Stimulated activated naive B cell treated with anti-CD40 and anti-IgM and Interleukin-4, amounts not matched to agents 10 μg/mL and 1 μg/mL and 100 μg/mL, for 72 hours (primary cell): ENCODE results near the gene FNDC3B.

Experiments
- ATAC-seq, 2 donors: fragments of 150-1000 bp; cut with Tn5 transposase; replicated peaks; 2 replicates each; pipeline ENCODE4 v1.10.0; 2021; ENCODE audit warnings: moderate library complexity in 1 of 2
- DNase-seq: peaks from one replicate; pipeline ENCODE4 v3.0.0; 2021
- H3K27ac Mint-ChIP-seq: one replicate; pipeline ENCODE4 v1.8.0; 2022; ENCODE audit warnings: mild to moderate bottlenecking, mixed read lengths
- H3K27me3 Mint-ChIP-seq, 2 donors: one replicate each; pipeline ENCODE4 v1.8.0; 2022; ENCODE audit warnings: mixed read lengths in 2 of 2
- H3K36me3 Mint-ChIP-seq, 2 donors: one replicate each; pipeline ENCODE4 v1.8.0; 2022; ENCODE audit warnings: mixed read lengths in 2 of 2, mild to moderate bottlenecking in 1 of 2
- H3K4me1 Mint-ChIP-seq, 2 donors: one replicate each; pipeline ENCODE4 v1.8.0; 2022; ENCODE audit warnings: mixed read lengths in 2 of 2, mild to moderate bottlenecking in 1 of 2
- H3K4me3 Mint-ChIP-seq, 2 donors: one replicate each; pipeline ENCODE4 v1.8.0; 2022; ENCODE audit warnings: mild to moderate bottlenecking in 2 of 2, mixed read lengths in 2 of 2, moderate library complexity in 1 of 2
- H3K9me3 Mint-ChIP-seq, 2 donors: one replicate each; pipeline ENCODE4 v1.8.0; 2022; ENCODE audit warnings: mixed read lengths in 2 of 2, mild to moderate bottlenecking in 1 of 2

Gene FNDC3B

DNA sequence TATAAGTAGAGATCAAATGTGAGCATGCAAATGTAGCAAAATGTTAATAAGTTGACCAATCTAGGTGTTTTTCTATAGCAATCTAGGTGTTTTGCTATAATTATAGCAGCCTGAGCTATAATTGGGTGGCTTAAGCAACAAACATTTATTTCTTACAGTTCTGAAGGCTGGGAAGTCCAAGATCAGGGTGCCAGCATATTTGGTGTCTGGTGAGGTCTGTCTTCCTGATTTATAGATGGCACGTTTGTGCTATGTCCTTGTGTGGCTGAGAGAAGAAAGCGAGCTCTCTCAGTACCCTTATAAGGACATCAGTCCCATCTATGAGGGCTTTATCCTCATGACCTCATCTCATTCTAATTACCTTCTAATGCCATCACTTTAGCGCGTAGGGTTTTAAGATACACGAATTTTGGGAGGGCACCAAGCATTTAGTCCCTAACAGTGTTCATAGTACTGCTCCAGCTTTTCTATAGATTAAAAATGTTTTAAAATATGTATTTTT, 237.8 kb downstream of the FNDC3B start:
- DNase-seq = no peak
- Mint-ChIP-seq H3K4me3 (no peak overlapping the region), H3K4me1 (peaks cover 7 to 8% of the 10 kb centered on the region in 2 donors), H3K9me3 (no peaks in the 10 kb centered on the region), H3K27ac (no peak overlapping the region), H3K27me3 (no peaks in the 10 kb centered on the region), H3K36me3 (peaks cover 6% of the 10 kb centered on the region in 2 donors)
- ATAC-seq = no peak

DNA sequence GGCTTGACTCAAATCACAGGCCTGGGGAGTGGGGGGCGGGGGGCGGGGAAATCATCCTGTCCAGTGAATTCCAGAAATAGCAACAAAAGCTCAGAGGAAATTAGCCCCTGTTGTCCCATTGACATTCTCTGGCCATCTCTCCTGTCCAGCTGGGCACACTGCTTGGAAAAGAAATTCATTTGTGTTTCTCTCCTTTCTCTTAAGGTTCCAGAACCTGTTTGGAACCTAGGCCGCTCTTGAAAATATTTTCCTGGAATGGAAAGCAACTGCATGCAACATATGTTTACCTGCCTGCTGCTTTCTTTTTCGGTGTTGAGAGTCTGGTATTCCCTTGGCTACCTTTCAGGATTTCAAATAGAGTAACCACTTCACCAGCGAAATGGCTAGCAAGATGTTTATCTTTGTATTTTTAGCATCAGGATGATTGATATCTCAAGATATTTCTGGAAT, 239.8 kb downstream of the FNDC3B start:
- Mint-ChIP-seq H3K27ac (no peak overlapping the region), H3K36me3 (peaks cover 6% of the 10 kb centered on the region in 2 donors), H3K9me3 (no peaks in the 10 kb centered on the region), H3K4me1 (peaks cover 0 to 2% of the 10 kb centered on the region in 2 donors), H3K27me3 (no peaks in the 10 kb centered on the region), H3K4me3 (no peak overlapping the region)
- no peak for DNase-seq
- ATAC-seq = no peak

DNA sequence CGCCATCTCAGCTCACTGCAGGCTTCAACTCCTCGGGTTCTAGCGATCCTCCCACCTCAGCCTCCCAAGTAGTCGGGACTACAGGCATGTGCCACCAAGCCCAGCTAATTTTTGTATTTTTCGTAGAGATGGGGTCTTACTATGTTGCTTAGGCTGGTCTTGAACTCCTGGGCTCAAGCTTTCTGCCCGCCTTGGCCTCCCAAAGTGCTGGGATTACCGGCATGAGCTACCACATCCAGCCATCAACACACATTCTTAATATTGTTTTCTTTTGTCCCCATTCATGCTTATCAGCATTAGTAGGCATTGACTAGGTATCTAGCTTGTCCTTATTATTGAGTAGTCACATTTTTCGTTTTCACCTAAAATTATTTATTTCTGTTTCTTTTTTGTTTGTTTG, 240.6 kb downstream of the FNDC3B start:
- no peak for DNase-seq
- Mint-ChIP-seq H3K4me1 (peaks cover 0 to under 1% of the 10 kb centered on the region in 2 donors), H3K36me3 (peaks cover 1 to 4% of the 10 kb centered on the region in 2 donors), H3K27me3 (no peaks in the 10 kb centered on the region), H3K27ac (peak overlapping the region; percentile 20), H3K4me3 (no peak overlapping the region), H3K9me3 (no peaks in the 10 kb centered on the region)
- no peak for ATAC-seq

DNA sequence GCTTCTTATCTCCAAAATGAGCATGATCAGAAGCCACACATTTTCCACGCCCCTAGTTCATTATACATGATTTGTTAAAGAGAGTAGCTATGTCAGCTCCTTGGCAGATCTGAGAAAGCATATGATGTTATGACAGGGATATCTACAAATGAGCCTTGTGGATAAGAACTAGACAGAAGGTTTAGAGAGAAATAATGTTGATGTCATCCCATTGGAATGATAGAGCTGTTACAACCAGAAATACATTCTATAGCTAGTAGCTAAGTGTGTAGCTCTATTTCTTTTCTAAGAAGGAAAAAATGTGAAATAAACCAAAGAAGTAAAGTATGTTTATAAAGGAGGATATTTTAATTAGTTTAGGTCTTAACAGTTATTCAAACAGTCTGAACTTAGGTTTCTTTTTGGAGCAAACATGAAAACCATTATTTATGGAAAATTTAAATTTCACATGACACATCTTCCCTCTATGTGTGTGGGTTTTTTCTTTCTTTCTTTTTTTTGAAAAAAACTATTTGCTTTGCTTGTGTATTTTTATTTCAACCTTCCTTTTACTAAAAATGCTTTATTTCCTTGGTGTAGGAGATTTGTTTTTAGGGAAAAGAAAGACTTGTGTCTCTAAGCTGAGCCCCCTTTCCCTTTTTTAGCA, 241.2 kb downstream of the FNDC3B start:
- Mint-ChIP-seq H3K9me3 (no peaks in the 10 kb centered on the region), H3K36me3 (peaks cover 0 to 5% of the 10 kb centered on the region in 2 donors), H3K27me3 (no peaks in the 10 kb centered on the region), H3K27ac (no peak overlapping the region), H3K4me1 (no peaks in the 10 kb centered on the region), H3K4me3 (no peak overlapping the region)
- ATAC-seq = no peak
- DNase-seq = no peak

DNA sequence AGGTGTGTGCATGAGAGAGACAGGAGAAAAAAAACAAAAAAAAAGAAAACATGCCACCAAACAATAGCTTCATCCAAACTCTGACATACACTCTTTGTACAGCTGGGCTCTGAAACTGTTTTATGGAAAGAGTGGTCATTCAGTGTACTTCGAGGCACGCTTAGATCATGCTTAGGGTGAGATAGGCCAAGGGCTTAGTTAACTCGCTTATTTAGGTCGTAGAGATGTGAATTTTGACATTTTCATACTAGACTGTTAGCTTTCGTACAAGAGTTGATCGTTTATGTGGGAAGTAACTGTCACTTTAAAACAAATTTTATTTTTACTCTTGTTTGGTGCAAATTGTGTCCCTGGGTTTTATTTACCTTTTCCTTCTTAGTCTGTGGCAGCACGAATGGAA, 242.5 kb downstream of the FNDC3B start:
- H3K36me3 Mint-ChIP-seq = peaks cover 0 to 9% of the 10 kb centered on the region in 2 donors

DNA sequence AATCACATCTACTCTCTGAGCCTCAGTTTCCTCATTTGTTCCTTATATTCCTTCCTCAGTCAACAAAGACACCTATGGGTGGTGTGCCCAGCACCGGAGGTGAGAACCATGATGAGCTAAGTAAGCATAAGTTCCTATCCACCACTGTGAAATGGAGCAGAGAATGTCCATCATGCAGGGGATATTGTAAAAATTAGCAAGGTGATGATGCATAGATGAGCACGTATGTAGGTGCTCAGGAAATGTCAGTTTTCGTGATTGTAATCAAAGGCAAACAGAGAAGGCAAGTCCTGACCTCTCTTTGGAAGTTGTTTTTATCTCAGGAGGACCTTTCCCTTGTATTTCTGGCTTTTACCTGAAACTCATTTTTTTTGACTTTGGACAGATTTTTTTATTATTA, 243.5 kb downstream of the FNDC3B start:
- Mint-ChIP-seq H3K36me3 (peaks cover 0 to 13% of the 10 kb centered on the region in 2 donors), H3K4me3 (no peak overlapping the region), H3K27ac (no peak overlapping the region), H3K4me1 (no peaks in the 10 kb centered on the region), H3K27me3 (no peaks in the 10 kb centered on the region), H3K9me3 (no peaks in the 10 kb centered on the region)
- ATAC-seq = no peak
- no peak for DNase-seq

More for the DNA sequence above, 242.5 kb downstream of the FNDC3B start:
- no peak overlapping the region for H3K4me3 Mint-ChIP-seq
- no peaks in the 10 kb centered on the region for H3K4me1 Mint-ChIP-seq
- H3K9me3 Mint-ChIP-seq = no peaks in the 10 kb centered on the region
- DNase-seq (no peak), ATAC-seq (no peak)
- no peaks in the 10 kb centered on the region for H3K27me3 Mint-ChIP-seq
- no peak overlapping the region for H3K27ac Mint-ChIP-seq

DNA sequence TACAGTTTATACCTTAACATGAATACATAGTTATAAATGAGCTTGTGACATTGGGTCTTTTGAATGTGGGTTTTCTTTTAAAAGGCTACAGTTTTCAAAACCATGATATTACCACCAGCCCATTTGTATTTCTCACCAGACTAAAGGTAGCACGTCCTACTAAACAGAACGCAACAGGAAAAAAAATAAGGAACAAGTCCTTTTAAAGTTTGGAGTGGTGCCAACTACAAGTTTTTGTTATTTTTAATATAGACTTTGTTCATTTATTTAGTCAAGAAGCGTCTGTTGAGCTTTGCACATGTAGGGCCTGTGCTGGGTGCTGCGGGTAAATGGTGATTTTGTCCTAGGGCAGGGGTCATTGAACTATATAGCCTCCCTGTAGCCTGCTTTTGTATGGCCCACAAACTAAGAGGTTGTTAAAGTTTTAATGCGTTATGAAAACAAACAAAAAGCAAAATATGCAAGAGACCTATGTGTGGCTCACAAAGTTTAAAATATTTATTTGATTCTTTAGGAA, 244.5 kb downstream of the FNDC3B start:
- no peak overlapping the region for H3K27ac Mint-ChIP-seq
- no peak for DNase-seq
- H3K36me3 Mint-ChIP-seq = peaks cover 3 to 17% of the 10 kb centered on the region in 2 donors
- no peak for ATAC-seq
- no peaks in the 10 kb centered on the region for H3K9me3 Mint-ChIP-seq
- H3K27me3 Mint-ChIP-seq = no peaks in the 10 kb centered on the region
- H3K4me3 Mint-ChIP-seq = no peak overlapping the region
- peaks cover 4 to 5% of the 10 kb centered on the region in 2 donors for H3K4me1 Mint-ChIP-seq

DNA sequence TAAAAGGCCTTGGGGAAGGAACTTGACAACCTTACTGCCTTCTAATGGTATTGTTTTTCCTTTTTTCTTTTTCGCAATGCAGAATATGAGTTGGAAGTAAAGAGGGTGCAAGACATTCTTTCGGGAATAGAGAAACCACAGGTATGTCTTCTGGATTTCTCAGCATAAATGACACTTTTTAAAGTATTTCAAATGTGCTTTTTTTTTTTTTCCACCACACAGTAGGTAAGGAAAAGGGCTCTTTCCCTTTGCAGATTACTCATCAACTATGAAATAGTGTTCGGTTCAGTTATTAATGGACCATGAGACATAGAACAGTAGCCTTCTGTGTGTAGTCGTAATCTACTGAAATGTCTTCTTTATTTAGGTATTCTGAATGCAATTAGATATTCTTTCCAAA, 246.5 kb downstream of the FNDC3B start:
- DNase-seq (no peak), ATAC-seq (no peak)
- Mint-ChIP-seq H3K4me1 (peaks cover 11 to 15% of the 10 kb centered on the region in 2 donors), H3K27me3 (no peaks in the 10 kb centered on the region), H3K27ac (no peak overlapping the region), H3K9me3 (no peaks in the 10 kb centered on the region), H3K4me3 (no peak overlapping the region), H3K36me3 (peaks cover 9 to 31% of the 10 kb centered on the region in 2 donors)

DNA sequence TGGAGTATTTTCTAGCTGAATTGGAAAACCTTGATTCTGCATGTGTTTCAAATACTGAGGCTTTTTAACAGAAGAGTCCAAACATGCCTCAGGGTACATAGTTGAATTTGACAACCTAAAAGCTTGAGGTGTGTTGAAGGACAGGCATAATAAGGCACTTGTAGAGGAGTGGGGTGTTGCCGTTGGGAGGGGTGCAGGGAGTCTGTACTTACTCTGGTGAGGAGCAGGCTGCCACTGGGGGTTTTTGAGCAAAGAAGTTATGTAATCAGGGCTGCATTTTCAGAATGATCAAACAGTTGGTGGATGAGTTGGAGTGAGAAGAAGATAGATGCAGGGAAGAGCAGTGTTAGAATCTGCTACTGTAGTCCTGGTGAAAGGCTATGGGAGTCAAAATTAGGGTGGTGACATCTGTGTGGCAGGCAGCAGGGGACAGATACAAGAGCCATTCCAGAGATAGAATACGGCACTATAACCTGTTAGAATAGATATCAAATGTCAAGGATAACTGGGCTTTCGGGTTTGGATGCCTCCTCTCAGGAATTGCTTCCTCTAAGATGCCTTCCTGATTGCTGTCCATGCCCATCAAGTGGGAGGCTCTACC, 247.3 kb downstream of the FNDC3B start:
- Mint-ChIP-seq H3K27ac (no peak overlapping the region), H3K36me3 (peaks cover 9 to 31% of the 10 kb centered on the region in 2 donors), H3K27me3 (no peaks in the 10 kb centered on the region), H3K9me3 (no peaks in the 10 kb centered on the region), H3K4me1 (peaks cover 11 to 15% of the 10 kb centered on the region in 2 donors), H3K4me3 (no peak overlapping the region)
- ATAC-seq (no peak), DNase-seq (no peak)

DNA sequence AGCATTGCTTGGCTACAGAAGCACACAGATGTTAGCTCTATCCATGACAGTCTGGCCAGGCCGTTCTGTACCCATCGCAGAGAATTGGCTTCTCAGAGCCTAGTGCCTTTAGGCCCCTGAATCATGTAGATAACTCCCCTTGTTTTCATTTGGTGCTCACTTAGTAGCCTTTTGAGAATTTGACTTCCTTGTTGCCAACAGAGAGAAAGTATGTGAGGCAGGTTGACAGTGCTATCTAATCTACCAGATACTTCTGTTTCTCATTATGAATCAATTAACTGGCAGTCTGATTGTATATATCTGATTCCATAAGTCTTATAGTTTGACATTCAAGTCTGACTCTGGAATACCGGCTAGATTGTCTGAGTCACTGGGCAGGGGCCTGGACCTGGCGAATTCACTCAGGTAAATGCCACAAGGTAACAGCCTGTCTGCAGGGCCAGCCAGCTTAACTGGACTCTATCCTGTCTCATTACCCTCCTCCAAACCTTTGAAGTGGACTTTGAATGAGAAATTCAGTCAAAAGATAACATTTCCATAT, 248.6 kb downstream of the FNDC3B start:
- Mint-ChIP-seq H3K4me1 (peaks cover 11 to 15% of the 10 kb centered on the region in 2 donors), H3K27me3 (no peaks in the 10 kb centered on the region), H3K4me3 (no peak overlapping the region), H3K27ac (no peak overlapping the region), H3K36me3 (peaks cover 13 to 40% of the 10 kb centered on the region in 2 donors), H3K9me3 (peaks cover 1 to 5% of the 10 kb centered on the region in 2 donors)
- no peak for ATAC-seq
- no peak for DNase-seq

DNA sequence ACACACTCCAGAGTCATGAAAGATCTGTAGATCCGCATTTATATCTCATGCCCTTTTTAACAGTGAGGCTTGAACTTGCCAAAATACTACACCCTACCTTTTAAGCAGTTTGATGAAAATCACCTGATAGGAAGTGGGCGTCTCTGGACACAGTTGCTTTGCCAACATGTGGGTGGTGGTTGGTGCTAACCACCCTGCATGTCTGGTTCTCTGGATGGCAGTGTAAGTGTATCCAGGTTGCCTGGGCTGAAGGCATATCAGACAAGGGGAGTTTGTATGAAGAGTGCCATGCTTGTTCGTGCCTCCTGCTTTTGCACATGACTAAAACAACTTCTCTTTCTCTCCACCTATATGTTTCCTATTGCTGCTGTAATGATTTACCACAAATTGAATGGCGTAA, 249.3 kb downstream of the FNDC3B start:
- Mint-ChIP-seq H3K36me3 (peaks cover 14 to 45% of the 10 kb centered on the region in 2 donors), H3K4me3 (no peak overlapping the region), H3K27ac (no peak overlapping the region), H3K9me3 (peaks cover 4 to 11% of the 10 kb centered on the region in 2 donors), H3K4me1 (peaks cover 11 to 15% of the 10 kb centered on the region in 2 donors), H3K27me3 (no peaks in the 10 kb centered on the region)
- ATAC-seq (no peak), DNase-seq (no peak)

DNA sequence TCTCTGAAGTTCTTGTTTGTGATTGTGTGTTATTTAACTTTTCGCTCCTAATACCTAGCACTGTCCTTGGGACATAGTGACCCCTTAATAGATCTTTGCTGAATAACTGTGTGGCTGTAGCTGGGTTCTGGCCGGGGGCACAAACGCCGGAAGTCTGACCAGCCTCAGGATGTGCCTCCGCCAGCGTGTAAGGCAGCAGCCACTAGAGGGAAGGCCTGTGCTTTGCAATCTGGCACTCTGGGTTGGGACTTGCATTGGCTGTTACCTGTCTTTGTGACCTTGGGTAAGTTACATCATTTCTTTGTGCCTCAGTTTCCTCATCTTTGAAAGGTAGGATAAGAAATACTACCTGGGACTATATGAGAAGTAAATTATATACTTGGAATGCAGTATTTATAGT, 250.2 kb downstream of the FNDC3B start:
- Mint-ChIP-seq H3K4me3 (peak overlapping the region in 1 of 2 donors; percentile 2), H3K9me3 (peaks cover 8 to 17% of the 10 kb centered on the region in 2 donors), H3K27ac (peak overlapping the region; percentile 15), H3K36me3 (peaks cover 19 to 51% of the 10 kb centered on the region in 2 donors), H3K27me3 (no peaks in the 10 kb centered on the region), H3K4me1 (peaks cover 15 to 17% of the 10 kb centered on the region in 2 donors)
- ATAC-seq (peak; percentile 57 to 63), DNase-seq (no peak)

DNA sequence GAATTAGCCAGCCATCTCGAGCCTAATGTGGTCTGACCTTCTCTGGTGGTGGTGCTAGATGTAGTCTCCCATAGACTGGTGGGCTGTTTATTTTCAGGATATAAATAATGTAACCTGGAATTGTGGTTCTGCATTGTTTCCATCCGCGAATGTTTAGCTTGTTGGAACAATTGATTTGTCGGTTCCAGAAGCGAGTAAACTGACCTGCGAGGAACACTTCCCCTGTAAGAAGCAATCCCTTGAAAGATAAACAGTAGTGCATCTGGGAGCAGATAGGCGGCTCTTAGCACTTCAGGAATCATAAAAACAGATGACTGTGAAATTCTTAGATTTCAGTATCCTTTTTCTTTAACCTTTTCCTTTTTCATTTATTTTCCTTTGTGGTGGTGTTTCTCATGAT, 251.1 kb downstream of the FNDC3B start:
- Mint-ChIP-seq H3K27ac (no peak overlapping the region), H3K4me1 (peaks cover 15 to 17% of the 10 kb centered on the region in 2 donors), H3K27me3 (no peaks in the 10 kb centered on the region), H3K9me3 (peaks cover 8 to 17% of the 10 kb centered on the region in 2 donors), H3K36me3 (peaks cover 20 to 51% of the 10 kb centered on the region in 2 donors), H3K4me3 (no peak overlapping the region)
- ATAC-seq (no peak), DNase-seq (no peak)

DNA sequence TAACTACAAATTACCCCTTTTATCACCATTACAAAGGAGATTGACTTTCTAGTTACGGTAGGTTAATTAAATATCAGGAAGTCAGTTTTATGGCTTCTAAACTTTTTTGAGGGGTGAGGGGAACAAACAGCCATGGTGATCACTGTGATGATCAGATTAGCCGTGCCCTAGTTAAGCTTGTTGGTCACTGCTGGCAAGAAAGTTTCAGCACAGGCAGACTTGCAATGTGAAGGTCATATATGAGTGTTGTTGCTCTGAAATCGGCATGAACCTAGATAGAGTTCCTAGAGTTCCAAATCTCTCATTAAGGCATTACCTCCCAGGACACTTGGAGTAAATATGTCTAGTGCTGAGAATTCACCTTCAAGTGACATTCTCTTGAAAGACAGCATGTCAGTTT, 252.3 kb downstream of the FNDC3B start:
- H3K4me1 Mint-ChIP-seq = peaks cover 15 to 17% of the 10 kb centered on the region in 2 donors
- ATAC-seq = no peak
- H3K27ac Mint-ChIP-seq = no peak overlapping the region
- no peaks in the 10 kb centered on the region for H3K27me3 Mint-ChIP-seq
- DNase-seq = no peak
- H3K9me3 Mint-ChIP-seq = peaks cover 9 to 17% of the 10 kb centered on the region in 2 donors
- H3K4me3 Mint-ChIP-seq = no peak overlapping the region
- H3K36me3 Mint-ChIP-seq = peaks cover 27 to 56% of the 10 kb centered on the region in 2 donors
